ACC112 (cell line): ENCODE results near the gene EEF1A1.
A peak's percentile ranks its signal among the peaks of the same experiment; 100 is the strongest.
"Not testable (repeated sequence)": the region's sequence is repeated elsewhere in the genome, so short reads cannot be mapped to it uniquely, and the experiment has no call there.

Source experiments
- H2AFZ ChIP-seq: fragments of 200-600 bp; sonication (generic); one replicate; pipeline ENCODE4 v1.6.0; 2017; ENCODE audit warnings: antibody characterized with exemption, low read length; ENCODE audit not compliant: unreplicated experiment
- H3K27ac ChIP-seq: fragments of 200-600 bp; sonication (generic); 2 replicates; pipeline ENCODE4 v1.5.1; 2014; ENCODE audit warnings: low read depth, mild to moderate bottlenecking, antibody characterized with exemption, low read length, moderate library complexity
- H3K27me3 ChIP-seq: fragments of 200-600 bp; sonication (generic); 2 replicates; pipeline ENCODE4 v1.6.1; 2014; ENCODE audit warnings: mild to moderate bottlenecking, antibody characterized with exemption, low read length, moderate library complexity, mixed read lengths; ENCODE audit not compliant: insufficient read depth
- H3K36me3 ChIP-seq: fragments of 200-600 bp; sonication (generic); 2 replicates; pipeline ENCODE4 v1.6.1; 2016; ENCODE audit warnings: mild to moderate bottlenecking, antibody characterized with exemption, low read length, moderate library complexity, mixed read lengths; ENCODE audit not compliant: insufficient read depth
- H3K4me1 ChIP-seq: fragments of 200-600 bp; sonication (generic); one replicate; pipeline ENCODE4 v1.6.1; 2016; ENCODE audit warnings: low read length, mixed read lengths; ENCODE audit not compliant: insufficient read depth, unreplicated experiment, control insufficient read depth
- H3K4me3 ChIP-seq: fragments of 200-600 bp; sonication (generic); 2 replicates; pipeline ENCODE4 v1.5.1; 2014; ENCODE audit warnings: mild to moderate bottlenecking, low read depth, low read length
- H3K79me2 ChIP-seq: fragments of 200-600 bp; sonication (generic); one replicate; pipeline ENCODE4 v1.6.0; 2016; ENCODE audit warnings: low read length; ENCODE audit not compliant: control insufficient read depth, unreplicated experiment, insufficient read depth

Gene EEF1A1

GRCh38 chr6:73516514-73517489 is 4.0 kb downstream of the EEF1A1 start:
- H3K27me3 ChIP-seq: no peaks in the 10 kb centered on the region
- H3K4me3 ChIP-seq: peak overlapping the region; percentile 73
- H3K27ac ChIP-seq: peak overlapping the region; percentile 73
- H3K79me2 ChIP-seq: peaks cover 44% of the 10 kb centered on the region
- peaks cover 16% of the 10 kb centered on the region for H3K4me1 ChIP-seq
- H2AFZ ChIP-seq: no peak overlapping the region
- peaks cover 54% of the 10 kb centered on the region for H3K36me3 ChIP-seq

- H2AFZ ChIP-seq: no peak overlapping the region
- peaks cover 49% of the 10 kb centered on the region for H3K36me3 ChIP-seq
- H3K4me1 ChIP-seq: peaks cover 16% of the 10 kb centered on the region
- peaks cover 38% of the 10 kb centered on the region for H3K79me2 ChIP-seq
- H3K4me3 ChIP-seq: peak overlapping the region; percentile 73; the same call in 1 of the 2 replicates
- H3K27ac ChIP-seq: peak overlapping the region; percentile 73
- no peaks in the 10 kb centered on the region for H3K27me3 ChIP-seq
Measured at GRCh38 chr6:73515204-73515655, 5.6 kb downstream of the EEF1A1 start.

- peaks cover 33% of the 10 kb centered on the region for H3K79me2 ChIP-seq
- no peak overlapping the region for H2AFZ ChIP-seq
- H3K4me1 ChIP-seq: peaks cover 16% of the 10 kb centered on the region
- no peaks in the 10 kb centered on the region for H3K27me3 ChIP-seq
- H3K27ac ChIP-seq: peak overlapping the region; percentile 73
- 0 out of 2 replicates have a peak overlapping the region, but pooled peaks have one; percentile 73 for H3K4me3 ChIP-seq
- H3K36me3 ChIP-seq: peaks cover 44% of the 10 kb centered on the region
Measured at GRCh38 chr6:73514746-73515110, 6.1 kb downstream of the EEF1A1 start.

GRCh38 chr6:73513496-73513854 is 7.4 kb downstream of the EEF1A1 start:
- Histone ChIP-seq H3K79me2 (peaks cover 21% of the 10 kb centered on the region), H3K27ac (0 out of 2 replicates have a peak overlapping the region, but pooled peaks have one; percentile 2), H2AFZ (no peak overlapping the region), H3K36me3 (peaks cover 31% of the 10 kb centered on the region), H3K27me3 (no peaks in the 10 kb centered on the region), H3K4me3 (no peak overlapping the region), H3K4me1 (peaks cover 16% of the 10 kb centered on the region)

- peaks cover 6% of the 10 kb centered on the region for H3K79me2 ChIP-seq
- H3K4me1 ChIP-seq: peaks cover 11% of the 10 kb centered on the region
- H2AFZ ChIP-seq: no peak overlapping the region
- no peak overlapping the region for H3K27ac ChIP-seq
- H3K4me3 ChIP-seq: no peak overlapping the region
- H3K27me3 ChIP-seq: no peaks in the 10 kb centered on the region
- peaks cover 19% of the 10 kb centered on the region for H3K36me3 ChIP-seq
Measured at GRCh38 chr6:73511796-73512195, 9.0 kb downstream of the EEF1A1 start.

- H3K27ac ChIP-seq: no peak overlapping the region
- H3K4me1 ChIP-seq: no peaks in the 10 kb centered on the region
Measured at GRCh38 chr6:73509851-73510250, 11.0 kb downstream of the EEF1A1 start.

GRCh38 chr6:73508776-73509175 is 12.1 kb downstream of the EEF1A1 start:
- no peaks in the 10 kb centered on the region for H3K36me3 ChIP-seq
- no peaks in the 10 kb centered on the region for H3K27me3 ChIP-seq
- H3K27ac ChIP-seq: no peak overlapping the region
- no peak overlapping the region for H3K4me3 ChIP-seq
- no peak overlapping the region for H2AFZ ChIP-seq
- H3K79me2 ChIP-seq: no peaks in the 10 kb centered on the region
- no peaks in the 10 kb centered on the region for H3K4me1 ChIP-seq

More at GRCh38 chr6:73509851-73510250, 11.0 kb downstream of the EEF1A1 start:
- Histone ChIP-seq H2AFZ (no peak overlapping the region), H3K27me3 (no peaks in the 10 kb centered on the region), H3K79me2 (no peaks in the 10 kb centered on the region), H3K36me3 (peaks cover 2% of the 10 kb centered on the region; the same call in 1 of the 2 replicates), H3K4me3 (no peak overlapping the region)

GRCh38 chr6:73506246-73506645 is 14.6 kb downstream of the EEF1A1 start:
- H3K4me3 ChIP-seq: no peak overlapping the region
- no peak overlapping the region for H2AFZ ChIP-seq
- no peak overlapping the region for H3K27ac ChIP-seq
- no peaks in the 10 kb centered on the region for H3K79me2 ChIP-seq
- peaks cover 4% of the 10 kb centered on the region for H3K36me3 ChIP-seq
- H3K27me3 ChIP-seq: no peaks in the 10 kb centered on the region
- no peaks in the 10 kb centered on the region for H3K4me1 ChIP-seq

- H3K36me3 ChIP-seq, H2AFZ ChIP-seq, H3K27ac ChIP-seq, H3K27me3 ChIP-seq, H3K4me1 ChIP-seq, H3K4me3 ChIP-seq, H3K79me2 ChIP-seq: not testable (repeated sequence)
Measured at GRCh38 chr6:73505705-73506104, 15.1 kb downstream of the EEF1A1 start.

- H3K27me3 ChIP-seq: no peaks in the 10 kb centered on the region
- H2AFZ ChIP-seq: no peak overlapping the region
- H3K4me1 ChIP-seq: no peaks in the 10 kb centered on the region
- H3K27ac ChIP-seq: no peak overlapping the region
- peaks cover 12% of the 10 kb centered on the region for H3K36me3 ChIP-seq
- no peak overlapping the region for H3K4me3 ChIP-seq
- H3K79me2 ChIP-seq: no peaks in the 10 kb centered on the region
Measured at GRCh38 chr6:73505142-73505541, 15.7 kb downstream of the EEF1A1 start.

- Histone ChIP-seq H3K4me1 (no peaks in the 10 kb centered on the region), H3K36me3 (peaks cover 12% of the 10 kb centered on the region), H2AFZ (no peak overlapping the region), H3K27ac (no peak overlapping the region), H3K4me3 (no peak overlapping the region), H3K27me3 (no peaks in the 10 kb centered on the region), H3K79me2 (no peaks in the 10 kb centered on the region)
Measured at GRCh38 chr6:73504160-73504559, 16.7 kb downstream of the EEF1A1 start.
